ENCODE results near the gene DDR1.
A peak's percentile ranks its signal among the peaks of the same experiment; 100 is the strongest.

The DDR1 gene

DNA sequence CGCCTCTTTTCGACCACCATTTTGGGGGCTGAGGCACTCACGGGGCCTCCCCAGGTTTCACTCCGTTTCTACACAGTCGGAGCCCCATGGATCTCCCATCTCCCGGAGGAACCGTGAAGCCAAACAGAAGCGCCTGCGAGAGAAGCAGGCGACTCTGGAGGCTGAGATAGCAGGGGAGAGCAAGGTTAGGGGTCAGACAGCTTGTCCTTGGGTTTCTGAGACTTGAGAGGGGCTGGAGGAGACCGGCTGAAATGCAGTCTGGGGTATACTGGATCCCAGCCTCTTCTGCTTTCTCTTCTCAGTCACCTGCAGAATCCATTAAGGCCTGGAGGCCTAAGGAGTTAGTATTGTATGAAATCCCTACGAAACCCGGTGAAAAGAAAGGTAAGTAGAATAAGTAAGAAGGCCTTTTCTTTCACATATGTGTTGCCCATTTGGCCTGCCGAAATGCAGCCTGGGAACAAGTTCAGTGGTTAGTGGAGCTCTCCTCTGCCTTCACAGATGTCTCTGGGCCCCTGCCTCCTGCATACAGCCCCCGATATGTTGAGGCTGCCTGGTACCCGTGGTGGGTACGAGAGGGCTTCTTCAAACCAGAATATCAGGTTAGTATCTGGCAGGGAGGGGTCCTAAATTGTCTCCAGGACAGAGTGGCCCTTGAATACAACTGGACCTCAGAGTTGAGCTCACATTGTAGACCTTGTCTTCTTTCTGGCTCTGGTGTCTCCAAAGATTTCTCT is 30.7 kb downstream of the DDR1 start:
- H3K27ac ChIP-seq (replicated peaks; ENCODE audit: low read length): peak overlapping the region; percentile 14

DNA sequence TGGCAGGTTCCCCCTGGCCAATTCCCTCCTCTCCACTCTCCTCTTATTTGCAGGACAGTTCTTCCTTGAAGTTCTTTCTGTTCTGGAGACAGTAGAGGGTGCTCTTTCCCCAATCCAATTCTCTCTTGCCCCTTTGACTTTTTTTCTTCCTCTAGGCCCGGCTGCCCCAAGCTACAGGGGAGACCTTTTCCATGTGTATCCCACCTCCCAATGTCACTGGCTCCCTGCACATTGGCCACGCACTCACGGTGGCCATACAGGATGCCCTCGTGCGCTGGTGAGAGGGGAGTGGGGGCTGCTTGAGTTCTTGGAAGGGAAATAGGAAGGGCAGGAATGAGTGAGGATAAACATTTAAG is 31.2 kb downstream of the DDR1 start:
- Histone ChIP-seq H3K27me3 (ENCODE audit: control insufficient read depth in 3 of 3, insufficient read depth in 3 of 3, low read depth in 1 of 3, low read length in 3 of 3) (no peaks in the 10 kb centered on the region), H3K4me1 (ENCODE audit: control insufficient read depth in 2 of 2, insufficient read depth in 1 of 2, low read depth in 1 of 2, low read length in 2 of 2) (peaks cover 5 to 13% of the 10 kb centered on the region in 2 donors), H2BK15ac (ENCODE audit: low read length) (no peak overlapping the region), H3K9ac (ENCODE audit: low read depth, low read length, poor library complexity) (no peak overlapping the region), H3K4me3 (ENCODE audit: low read length in 2 of 2) (no peak overlapping the region), H3K9me3 (replicated peaks in 1 of 2; ENCODE audit: control insufficient read depth in 2 of 2, insufficient read depth in 1 of 2, low read depth in 1 of 2, low read length in 2 of 2) (no peaks in the 10 kb centered on the region), H3K4ac (ENCODE audit: low read length) (no peak overlapping the region), H2AFZ (ENCODE audit: low read length) (peak overlapping the region; percentile 25), H2BK5ac (ENCODE audit: low read length) (no peak overlapping the region), H3K4me2 (ENCODE audit: insufficient read depth, low read length, poor library complexity, severe bottlenecking) (no peak overlapping the region), H3K14ac (ENCODE audit: low read length) (no peak overlapping the region), H4K91ac (ENCODE audit: low read depth, low read length, poor library complexity) (no peak overlapping the region), H3K27ac (replicated peaks; ENCODE audit: low read length) (no peak overlapping the region), H3K36me3 (replicated peaks in 1 of 2; ENCODE audit: control insufficient read depth in 2 of 2, insufficient read depth in 2 of 2, low read length in 2 of 2) (peaks cover 39 to 73% of the 10 kb centered on the region in 2 donors), H2BK120ac (ENCODE audit: low read depth, low read length) (no peak overlapping the region), H2BK12ac (ENCODE audit: low read length) (no peak overlapping the region), H4K8ac (ENCODE audit: low read depth, low read length) (no peak overlapping the region), H3K18ac (ENCODE audit: low read length) (no peak overlapping the region), H2AK5ac (ENCODE audit: low read depth, low read length) (no peak overlapping the region), H3K79me1 (ENCODE audit: low read depth, low read length) (no peaks in the 10 kb centered on the region), H3K23ac (ENCODE audit: low read depth, low read length, poor library complexity) (no peak overlapping the region)
- DNase-seq (ENCODE audit: low spot score): peak; percentile 67
- no CpG with 5 or more reads among the region's 5 CpGs for WGBS, 2 donors (ENCODE audit: extremely low coverage in 2 of 2, insufficient read length in 2 of 2, insufficient replicate concordance in 1 of 2)

More for the DNA sequence above, 30.7 kb downstream of the DDR1 start:
- no peak overlapping the region for H2BK12ac ChIP-seq (ENCODE audit: low read length)
- peak overlapping the region; percentile 87 for H2AFZ ChIP-seq (ENCODE audit: low read length)
- H3K23ac ChIP-seq (ENCODE audit: low read depth, low read length, poor library complexity): no peak overlapping the region
- peak overlapping the region; percentile 56 to 81 for H3K4me3 ChIP-seq (ENCODE audit: low read length in 2 of 2)
- H2AK5ac ChIP-seq (ENCODE audit: low read depth, low read length): peak overlapping the region; percentile 67
- H2BK120ac ChIP-seq (ENCODE audit: low read depth, low read length): no peak overlapping the region
- no peaks in the 10 kb centered on the region for H3K27me3 ChIP-seq (ENCODE audit: control insufficient read depth in 3 of 3, insufficient read depth in 3 of 3, low read depth in 1 of 3, low read length in 3 of 3)
- H3K79me1 ChIP-seq (ENCODE audit: low read depth, low read length): no peaks in the 10 kb centered on the region
- H3K36me3 ChIP-seq (replicated peaks in 1 of 2; ENCODE audit: control insufficient read depth in 2 of 2, insufficient read depth in 2 of 2, low read length in 2 of 2): peaks cover 39 to 73% of the 10 kb centered on the region in 2 donors
- no peak overlapping the region for H3K4ac ChIP-seq (ENCODE audit: low read length)
- no peaks in the 10 kb centered on the region for H3K9me3 ChIP-seq (replicated peaks in 1 of 2; ENCODE audit: control insufficient read depth in 2 of 2, insufficient read depth in 1 of 2, low read depth in 1 of 2, low read length in 2 of 2)
- H4K8ac ChIP-seq (ENCODE audit: low read depth, low read length): no peak overlapping the region
- no peak overlapping the region for H3K18ac ChIP-seq (ENCODE audit: low read length)
- H3K4me2 ChIP-seq (ENCODE audit: insufficient read depth, low read length, poor library complexity, severe bottlenecking): peak overlapping the region; percentile 94
- no CpG with 5 or more reads among the region's 17 CpGs for WGBS, 2 donors (ENCODE audit: extremely low coverage in 2 of 2, insufficient read length in 2 of 2, insufficient replicate concordance in 1 of 2)
- peaks cover 5 to 13% of the 10 kb centered on the region in 2 donors for H3K4me1 ChIP-seq (ENCODE audit: control insufficient read depth in 2 of 2, insufficient read depth in 1 of 2, low read depth in 1 of 2, low read length in 2 of 2)
- no peak overlapping the region for H3K9ac ChIP-seq (ENCODE audit: low read depth, low read length, poor library complexity)
- H2BK15ac ChIP-seq (ENCODE audit: low read length): no peak overlapping the region
- H4K91ac ChIP-seq (ENCODE audit: low read depth, low read length, poor library complexity): no peak overlapping the region
- no peak overlapping the region for H2BK5ac ChIP-seq (ENCODE audit: low read length)
- no peak overlapping the region for H3K14ac ChIP-seq (ENCODE audit: low read length)
- no peak for DNase-seq (ENCODE audit: low spot score)

DNA sequence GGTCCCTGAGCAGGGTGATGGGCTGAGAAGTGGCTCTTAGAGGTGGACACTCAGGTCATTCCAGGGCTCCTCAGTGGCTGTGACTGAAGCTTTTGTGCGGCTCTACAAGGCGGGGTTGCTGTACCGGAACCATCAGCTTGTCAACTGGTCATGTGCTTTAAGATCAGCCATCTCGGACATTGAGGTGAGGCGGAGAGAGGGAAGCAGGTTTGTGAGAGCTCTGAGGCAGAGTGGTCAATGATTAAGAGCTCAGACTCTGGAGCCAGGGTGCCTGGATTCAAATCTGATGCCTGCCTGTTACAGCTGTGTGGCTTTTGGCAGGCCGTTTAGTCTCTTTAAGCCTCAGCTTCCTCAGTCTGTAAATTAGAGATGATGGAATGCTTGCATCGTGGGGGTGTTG is 32.7 kb downstream of the DDR1 start:
- peaks cover 36 to 73% of the 10 kb centered on the region in 2 donors for H3K36me3 ChIP-seq (replicated peaks in 1 of 2; ENCODE audit: control insufficient read depth in 2 of 2, insufficient read depth in 2 of 2, low read length in 2 of 2)
- no peak overlapping the region for H3K4me2 ChIP-seq (ENCODE audit: insufficient read depth, low read length, poor library complexity, severe bottlenecking)
- no peak overlapping the region for H2BK12ac ChIP-seq (ENCODE audit: low read length)
- no peak overlapping the region for H4K8ac ChIP-seq (ENCODE audit: low read depth, low read length)
- no peak overlapping the region for H4K91ac ChIP-seq (ENCODE audit: low read depth, low read length, poor library complexity)
- H3K79me1 ChIP-seq (ENCODE audit: low read depth, low read length): no peaks in the 10 kb centered on the region
- H3K9ac ChIP-seq (ENCODE audit: low read depth, low read length, poor library complexity): peak overlapping the region; percentile 34
- H3K14ac ChIP-seq (ENCODE audit: low read length): peak overlapping the region; percentile 39
- H3K4me1 ChIP-seq (ENCODE audit: control insufficient read depth in 2 of 2, insufficient read depth in 1 of 2, low read depth in 1 of 2, low read length in 2 of 2): peaks cover 5 to 13% of the 10 kb centered on the region in 2 donors
- peak overlapping the region; percentile 44 for H3K23ac ChIP-seq (ENCODE audit: low read depth, low read length, poor library complexity)
- H2BK15ac ChIP-seq (ENCODE audit: low read length): no peak overlapping the region
- no peaks in the 10 kb centered on the region for H3K27me3 ChIP-seq (ENCODE audit: control insufficient read depth in 3 of 3, insufficient read depth in 3 of 3, low read depth in 1 of 3, low read length in 3 of 3)
- no peak overlapping the region for H3K27ac ChIP-seq (replicated peaks; ENCODE audit: low read length)
- H3K4me3 ChIP-seq (ENCODE audit: low read length in 2 of 2): no peak overlapping the region
- H3K9me3 ChIP-seq (replicated peaks in 1 of 2; ENCODE audit: control insufficient read depth in 2 of 2, insufficient read depth in 1 of 2, low read depth in 1 of 2, low read length in 2 of 2): no peaks in the 10 kb centered on the region
- H3K4ac ChIP-seq (ENCODE audit: low read length): no peak overlapping the region
- H3K18ac ChIP-seq (ENCODE audit: low read length): no peak overlapping the region
- H2AK5ac ChIP-seq (ENCODE audit: low read depth, low read length): no peak overlapping the region
- no peak overlapping the region for H2BK120ac ChIP-seq (ENCODE audit: low read depth, low read length)
- DNase-seq (ENCODE audit: low spot score): no peak
- H2BK5ac ChIP-seq (ENCODE audit: low read length): peak overlapping the region; percentile 76
- H2AFZ ChIP-seq (ENCODE audit: low read length): no peak overlapping the region
- no CpG with 5 or more reads among the region's 7 CpGs for WGBS, 2 donors (ENCODE audit: extremely low coverage in 2 of 2, insufficient read length in 2 of 2, insufficient replicate concordance in 1 of 2)

DNA sequence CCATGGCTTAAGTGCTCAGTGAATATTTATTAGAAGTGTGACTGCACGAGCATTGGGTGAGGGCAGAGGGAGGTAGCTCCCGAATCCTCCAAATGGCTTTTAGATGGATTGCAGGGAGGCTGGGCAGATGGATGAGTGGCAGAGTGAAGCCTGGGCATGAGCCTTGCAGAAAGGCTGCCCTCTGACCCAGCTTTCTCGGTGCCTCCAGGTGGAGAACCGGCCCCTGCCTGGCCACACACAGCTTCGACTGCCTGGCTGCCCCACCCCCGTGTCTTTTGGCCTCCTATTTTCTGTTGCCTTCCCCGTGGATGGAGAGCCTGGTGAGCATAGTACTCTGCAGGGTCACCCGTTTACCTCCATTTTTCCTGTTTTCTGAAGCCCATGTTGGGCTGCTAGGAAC is 33.2 kb downstream of the DDR1 start:
- Histone ChIP-seq H3K4me2 (ENCODE audit: insufficient read depth, low read length, poor library complexity, severe bottlenecking) (no peak overlapping the region), H2BK120ac (ENCODE audit: low read depth, low read length) (no peak overlapping the region), H3K9ac (ENCODE audit: low read depth, low read length, poor library complexity) (no peak overlapping the region), H4K8ac (ENCODE audit: low read depth, low read length) (no peak overlapping the region), H3K27ac (replicated peaks; ENCODE audit: low read length) (no peak overlapping the region), H2AFZ (ENCODE audit: low read length) (no peak overlapping the region), H3K79me1 (ENCODE audit: low read depth, low read length) (no peaks in the 10 kb centered on the region), H3K4me1 (ENCODE audit: control insufficient read depth in 2 of 2, insufficient read depth in 1 of 2, low read depth in 1 of 2, low read length in 2 of 2) (peaks cover 5 to 13% of the 10 kb centered on the region in 2 donors), H3K18ac (ENCODE audit: low read length) (no peak overlapping the region), H4K91ac (ENCODE audit: low read depth, low read length, poor library complexity) (no peak overlapping the region), H3K4me3 (ENCODE audit: low read length in 2 of 2) (no peak overlapping the region), H2BK5ac (ENCODE audit: low read length) (peak overlapping the region; percentile 76), H2BK15ac (ENCODE audit: low read length) (no peak overlapping the region), H3K23ac (ENCODE audit: low read depth, low read length, poor library complexity) (no peak overlapping the region), H3K36me3 (replicated peaks in 1 of 2; ENCODE audit: control insufficient read depth in 2 of 2, insufficient read depth in 2 of 2, low read length in 2 of 2) (peaks cover 38 to 73% of the 10 kb centered on the region in 2 donors), H3K9me3 (replicated peaks in 1 of 2; ENCODE audit: control insufficient read depth in 2 of 2, insufficient read depth in 1 of 2, low read depth in 1 of 2, low read length in 2 of 2) (no peaks in the 10 kb centered on the region), H3K27me3 (ENCODE audit: control insufficient read depth in 3 of 3, insufficient read depth in 3 of 3, low read depth in 1 of 3, low read length in 3 of 3) (no peaks in the 10 kb centered on the region), H3K14ac (ENCODE audit: low read length) (no peak overlapping the region), H2BK12ac (ENCODE audit: low read length) (no peak overlapping the region), H2AK5ac (ENCODE audit: low read depth, low read length) (no peak overlapping the region), H3K4ac (ENCODE audit: low read length) (no peak overlapping the region)
- WGBS, 2 donors (ENCODE audit: extremely low coverage in 2 of 2, insufficient read length in 2 of 2, insufficient replicate concordance in 1 of 2): no CpG with 5 or more reads among the region's 8 CpGs
- no peak for DNase-seq (ENCODE audit: low spot score)
